Keratinocyte (primary cell): ENCODE results near the gene WDPCP. TPM values are rescaled to one million over a fixed set of nuclear protein-coding genes. Genes with fewer than 3 reads are reported as not detected.
"Not testable (repeated sequence)": the region's sequence is repeated elsewhere in the genome, so short reads cannot be mapped to it uniquely, and the experiment has no call there.

Experiments used
- DNase-seq: peaks from one replicate; pipeline ENCODE4 v3.0.0-alpha.2; 2011; ENCODE audit warnings: low read depth, missing footprints, low spot score
- FAIRE-seq: peaks from 2 replicates; lab custom pipeline; 2011; peaks lifted over from hg19 to GRCh38; lab: Jason Lieb, UNC
- H2AFZ ChIP-seq: 2 replicates; pipeline ENCODE4 v1.6.0; 2012; ENCODE audit warnings: low read length, control low read depth, inconsistent platforms; ENCODE audit not compliant: control insufficient read depth
- H3K27ac ChIP-seq: 2 replicates; pipeline ENCODE4 v1.5.1; 2011; ENCODE audit warnings: low read length; ENCODE audit not compliant: control insufficient read depth, insufficient read depth
- H3K27me3 ChIP-seq: 3 replicates; pipeline ENCODE4 v1.6.0; 2011; ENCODE audit warnings: low read length; ENCODE audit not compliant: control insufficient read depth, insufficient read depth; ENCODE audit errors: extremely low read depth
- H3K36me3 ChIP-seq, 2 experiments: 2 replicates in 1 of 2; 3 replicates in 1 of 2; pipeline ENCODE4 v1.5.1; 2011; ENCODE audit warnings: low read length in 2 of 2, mild to moderate bottlenecking in 1 of 2; ENCODE audit not compliant: control insufficient read depth in 2 of 2, insufficient read depth in 2 of 2; ENCODE audit errors: extremely low read depth in 1 of 2
- H3K4me1 ChIP-seq: 3 replicates; pipeline ENCODE4 v1.5.1; 2011; ENCODE audit warnings: low read length; ENCODE audit not compliant: control insufficient read depth, insufficient read depth; ENCODE audit errors: extremely low read depth
- H3K4me2 ChIP-seq: 3 replicates; pipeline ENCODE4 v1.6.0; 2011; ENCODE audit warnings: low read depth, low read length; ENCODE audit not compliant: control insufficient read depth, insufficient read depth; ENCODE audit errors: extremely low read depth
- H3K4me3 ChIP-seq, 3 experiments: fragments of 200-600 bp in 1 of 3; sonication (generic) in 1 of 3; 2 replicates in 2 of 3; 3 replicates in 1 of 3; pipeline ENCODE4 v1.5.1; 2011 to 2016; ENCODE audit warnings: low read length in 3 of 3, mild to moderate bottlenecking in 3 of 3, control low read depth in 2 of 3, inconsistent platforms in 1 of 3, low read depth in 1 of 3, mixed read lengths in 1 of 3, mixed run types in 1 of 3, moderate library complexity in 1 of 3; ENCODE audit not compliant: control insufficient read depth in 2 of 3, insufficient read depth in 2 of 3; ENCODE audit errors: extremely low read depth in 1 of 3
- H3K79me2 ChIP-seq: 2 replicates; pipeline ENCODE4 v1.6.0; 2012; ENCODE audit warnings: low read length; ENCODE audit not compliant: control insufficient read depth, insufficient read depth
- H3K9ac ChIP-seq: 3 replicates; pipeline ENCODE4 v1.6.0; 2011; ENCODE audit warnings: low read length; ENCODE audit not compliant: control insufficient read depth, insufficient read depth; ENCODE audit errors: extremely low read depth
- H3K9me1 ChIP-seq: 3 replicates; pipeline ENCODE4 v1.6.0; 2011; ENCODE audit warnings: low read length; ENCODE audit not compliant: control insufficient read depth, insufficient read depth; ENCODE audit errors: extremely low read depth
- H3K9me3 ChIP-seq: 2 replicates; pipeline ENCODE4 v1.5.1; 2012; ENCODE audit warnings: low read depth, low read length; ENCODE audit not compliant: control insufficient read depth
- H4K20me1 ChIP-seq: 3 replicates; pipeline ENCODE4 v1.6.0; 2011; ENCODE audit warnings: low read length; ENCODE audit not compliant: control insufficient read depth, insufficient read depth; ENCODE audit errors: extremely low read depth
- EZH2 ChIP-seq: IDR thresholded peaks from one replicate; pipeline ENCODE4 v1.6.1; 2012; ENCODE audit warnings: inconsistent platforms, mild to moderate bottlenecking, low read length, moderate library complexity
- dilution Hi-C: fragments of 300-500 bp; cut with MboI; formaldehyde crosslinking; loops from one replicate; pipeline ENCODE4 v1.7.0; 2020; ENCODE audit warnings: low sequenced_read_pairs; ENCODE audit not compliant: extremely low pct_ligation_motif_present
- polyA plus RNA-seq, 5 experiments: library from polyadenylated mRNA; depleted of rRNA in 3 of 5; stranded (reverse) in 3 of 5; stranded (forward) in 1 of 5; unstranded in 1 of 5; fragments of >200 nt; gene quantifications; 1 replicate in 1 of 5; 2 replicates in 3 of 5; 3 replicates in 1 of 5; pipeline versions ENCODE4 v1.2.1 to v1.2.3, GENCODE V29; 2011 to 2012; ENCODE audit warnings: missing spikeins in 2 of 5, low read depth in 1 of 5, low replicate concordance in 1 of 5
- TF ChIP-seq, protein P1 (sequence below), 3 experiments: IDR thresholded peaks in 1 of 3; conservative IDR thresholded peaks in 1 of 3; optimal IDR thresholded peaks in 1 of 3; 2 replicates in 2 of 3; 3 replicates in 1 of 3; pipeline versions ENCODE3 to v1.5.1; 2011; ENCODE audit warnings: low read length in 3 of 3, mild to moderate bottlenecking in 3 of 3, moderate library complexity in 2 of 3, control low read depth in 1 of 3, inconsistent platforms in 1 of 3; ENCODE audit not compliant: insufficient read depth in 2 of 3; ENCODE audit errors: extremely low read depth in 1 of 3

The WDPCP gene
- polyA plus RNA-seq, 1 donor (not counting 4 experiments of a cell fraction or from before 2014, with no cell fraction given): 2.9 TPM

DNA sequence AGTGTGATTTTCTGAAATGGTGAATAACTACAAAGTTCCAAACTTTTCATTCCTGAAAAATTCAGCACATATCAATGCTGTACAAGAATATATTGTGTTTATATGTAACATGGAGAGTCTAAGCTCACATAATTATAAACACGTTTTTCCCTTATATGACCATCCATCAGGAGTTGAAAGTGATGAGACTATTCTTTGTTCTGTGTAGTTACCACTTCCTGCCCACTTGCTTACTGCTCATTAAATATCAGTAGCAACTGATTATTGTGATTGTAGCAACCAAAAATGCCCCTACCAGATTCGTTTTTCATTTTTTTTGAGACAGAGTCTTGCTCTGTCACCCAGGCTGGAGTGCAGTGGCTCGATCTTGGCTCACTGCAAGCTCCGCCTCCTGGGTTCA, 506.9 kb downstream of the WDPCP start:
- no peaks in the 10 kb centered on the region for H3K9me1 ChIP-seq
- no peak overlapping the region for H2AFZ ChIP-seq
- no peaks in the 10 kb centered on the region for H4K20me1 ChIP-seq
- no peak overlapping the region for H3K4me3 ChIP-seq
- H3K27ac ChIP-seq: no peak overlapping the region
- no peaks in the 10 kb centered on the region for H3K27me3 ChIP-seq
- FAIRE-seq (no peak), DNase-seq (no peak)
- H3K4me2 ChIP-seq: no peak overlapping the region
- H3K9me3 ChIP-seq: no peaks in the 10 kb centered on the region
- H3K36me3 ChIP-seq: no peaks in the 10 kb centered on the region
- H3K4me1 ChIP-seq: no peaks in the 10 kb centered on the region
- H3K79me2 ChIP-seq: no peaks in the 10 kb centered on the region
- dilution Hi-C loops: no loop called here
- TF ChIP-seq, protein P1, sequence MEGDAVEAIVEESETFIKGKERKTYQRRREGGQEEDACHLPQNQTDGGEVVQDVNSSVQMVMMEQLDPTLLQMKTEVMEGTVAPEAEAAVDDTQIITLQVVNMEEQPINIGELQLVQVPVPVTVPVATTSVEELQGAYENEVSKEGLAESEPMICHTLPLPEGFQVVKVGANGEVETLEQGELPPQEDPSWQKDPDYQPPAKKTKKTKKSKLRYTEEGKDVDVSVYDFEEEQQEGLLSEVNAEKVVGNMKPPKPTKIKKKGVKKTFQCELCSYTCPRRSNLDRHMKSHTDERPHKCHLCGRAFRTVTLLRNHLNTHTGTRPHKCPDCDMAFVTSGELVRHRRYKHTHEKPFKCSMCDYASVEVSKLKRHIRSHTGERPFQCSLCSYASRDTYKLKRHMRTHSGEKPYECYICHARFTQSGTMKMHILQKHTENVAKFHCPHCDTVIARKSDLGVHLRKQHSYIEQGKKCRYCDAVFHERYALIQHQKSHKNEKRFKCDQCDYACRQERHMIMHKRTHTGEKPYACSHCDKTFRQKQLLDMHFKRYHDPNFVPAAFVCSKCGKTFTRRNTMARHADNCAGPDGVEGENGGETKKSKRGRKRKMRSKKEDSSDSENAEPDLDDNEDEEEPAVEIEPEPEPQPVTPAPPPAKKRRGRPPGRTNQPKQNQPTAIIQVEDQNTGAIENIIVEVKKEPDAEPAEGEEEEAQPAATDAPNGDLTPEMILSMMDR (optimal IDR thresholded peaks at IDR 0.05 in 1 of 3, IDR thresholded peaks at IDR 0.05 in 1 of 3, conservative IDR thresholded peaks at IDR 0.05 in 1 of 3; ENCODE audit: extremely low read depth in 1 of 3, insufficient read depth in 2 of 3, low read length in 3 of 3): no peak
- no peak for TF ChIP-seq EZH2
- H3K9ac ChIP-seq: no peak overlapping the region

DNA sequence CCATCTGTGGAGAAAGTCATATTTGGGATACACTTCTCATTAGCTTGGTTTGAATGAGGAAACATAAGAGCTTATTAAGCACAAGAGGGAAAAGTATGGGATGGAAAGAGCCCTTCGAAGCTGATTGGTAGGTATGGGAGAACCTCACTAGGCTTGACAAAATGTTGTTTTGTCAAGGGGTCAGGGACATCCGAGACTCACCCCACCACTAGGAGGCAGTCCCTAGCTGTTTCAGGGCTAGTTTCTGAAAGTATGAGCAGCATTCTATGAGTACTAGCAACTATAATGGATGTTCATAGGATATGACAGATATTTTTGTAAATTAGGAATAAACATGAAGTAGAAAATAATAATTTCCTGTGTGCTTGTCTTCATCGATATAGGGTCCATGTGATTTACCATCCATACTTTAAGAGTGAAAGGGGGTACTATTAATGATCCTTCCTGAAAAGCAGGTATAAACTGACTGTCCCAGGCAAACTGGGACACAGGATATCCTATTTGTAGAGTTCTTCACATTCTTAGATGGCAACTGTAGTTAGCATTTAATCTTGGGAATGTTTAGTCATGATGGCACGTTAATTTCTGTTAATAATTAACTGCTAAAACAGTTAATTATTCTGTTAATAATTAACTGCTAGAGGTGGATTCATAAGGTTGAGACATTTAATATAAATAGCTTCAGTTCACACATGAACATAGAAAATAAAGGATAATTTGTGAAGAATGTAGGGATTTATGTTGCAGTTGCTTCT, 509.2 kb downstream of the WDPCP start:
- DNase-seq: no peak
- H2AFZ ChIP-seq: no peak overlapping the region

DNA sequence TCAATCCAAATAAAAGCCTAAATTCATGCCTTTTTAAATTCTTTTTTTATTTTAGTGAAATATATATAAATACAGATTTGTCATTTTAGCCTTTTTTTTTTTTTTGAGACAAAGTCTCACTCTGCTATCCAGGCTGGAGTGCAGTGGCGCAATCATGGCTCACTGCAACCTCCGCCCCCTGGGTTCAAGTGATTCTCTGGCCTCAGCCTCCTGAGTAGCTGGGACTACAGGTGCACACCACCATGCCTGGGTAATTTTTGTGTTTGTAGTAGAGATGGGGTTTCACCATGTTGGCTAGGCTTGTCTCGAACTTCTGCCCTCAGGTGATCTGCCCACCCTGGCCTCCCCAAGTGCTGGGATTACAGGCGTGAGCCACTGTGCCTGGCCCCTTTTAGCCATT, 513.9 kb downstream of the WDPCP start:
- H4K20me1 ChIP-seq, DNase-seq, H2AFZ ChIP-seq, H3K36me3 ChIP-seq, H3K27ac ChIP-seq, H3K9me1 ChIP-seq, H3K4me3 ChIP-seq, FAIRE-seq, H3K4me2 ChIP-seq, H3K4me1 ChIP-seq, H3K27me3 ChIP-seq, H3K9ac ChIP-seq, H3K9me3 ChIP-seq, H3K79me2 ChIP-seq, dilution Hi-C loops: not testable (repeated sequence)

More for the DNA sequence above, 509.2 kb downstream of the WDPCP start:
- FAIRE-seq: peak; percentile 84
- Histone ChIP-seq H3K9me3 (no peaks in the 10 kb centered on the region), H3K9me1 (no peaks in the 10 kb centered on the region), H3K79me2 (no peaks in the 10 kb centered on the region), H3K27ac (no peak overlapping the region), H3K4me1 (no peaks in the 10 kb centered on the region), H3K36me3 (no peaks in the 10 kb centered on the region), H3K4me3 (no peak overlapping the region), H4K20me1 (no peaks in the 10 kb centered on the region), H3K4me2 (no peak overlapping the region), H3K27me3 (no peaks in the 10 kb centered on the region), H3K9ac (no peak overlapping the region)
- dilution Hi-C loops: no loop called here
- TF ChIP-seq, protein P1 (optimal IDR thresholded peaks at IDR 0.05 in 1 of 3, IDR thresholded peaks at IDR 0.05 in 1 of 3, conservative IDR thresholded peaks at IDR 0.05 in 1 of 3; ENCODE audit: extremely low read depth in 1 of 3, insufficient read depth in 2 of 3, low read length in 3 of 3): peak; percentile 73 to 86 (median 78)
- TF ChIP-seq EZH2: no peak
